ENCODE data around the gene HOXD9.

Gene HOXD9

GRCh38 chr2:176085861-176086771 is 36.4 kb upstream of the HOXD9 start:
- DNase-seq: peak; percentile 47

GRCh38 chr2:176087330-176088047 is 35.0 kb upstream of the HOXD9 start:
- DNase-seq: no peak

- DNase-seq: peak; percentile 87
Observed at GRCh38 chr2:176088048-176088936, 34.2 kb upstream of the HOXD9 start.

GRCh38 chr2:176088937-176089842 is 33.3 kb upstream of the HOXD9 start:
- no peak for DNase-seq

GRCh38 chr2:176089843-176090395 is 32.6 kb upstream of the HOXD9 start:
- DNase-seq: no peak

- peak; percentile 52 for DNase-seq
Observed at GRCh38 chr2:176090862-176091261, 31.7 kb upstream of the HOXD9 start.

GRCh38 chr2:176091329-176092258 is 30.9 kb upstream of the HOXD9 start:
- DNase-seq: peak; percentile 55

- peak; percentile 73 for DNase-seq
Observed at GRCh38 chr2:176092270-176093144, 30.0 kb upstream of the HOXD9 start, which contains the start of gene HOXD13. TSS of gene HOXD13 (plus strand) at chr2:176092721. CDS start at chr2:176092891, 170 bp downstream.

- peak; percentile 76 for DNase-seq
Observed at GRCh38 chr2:176093145-176093897, 29.2 kb upstream of the HOXD9 start.

- DNase-seq: peak; percentile 69
Observed at GRCh38 chr2:176093898-176094249, 28.6 kb upstream of the HOXD9 start.

GRCh38 chr2:176094349-176094748 is 28.2 kb upstream of the HOXD9 start:
- DNase-seq: peak; percentile 60

GRCh38 chr2:176095421-176095820 is 27.1 kb upstream of the HOXD9 start:
- DNase-seq: no peak

- peak; percentile 81 for DNase-seq
Observed at GRCh38 chr2:176096243-176096985, 26.1 kb upstream of the HOXD9 start.

GRCh38 chr2:176096986-176097819 is 25.3 kb upstream of the HOXD9 start:
- DNase-seq: peak; percentile 94

GRCh38 chr2:176097820-176098365 is 24.6 kb upstream of the HOXD9 start:
- DNase-seq: no peak

Measured in eye (tissue), 1 donor.